ENCODE measurements around the gene KNSTRN.

The KNSTRN gene

DNA sequence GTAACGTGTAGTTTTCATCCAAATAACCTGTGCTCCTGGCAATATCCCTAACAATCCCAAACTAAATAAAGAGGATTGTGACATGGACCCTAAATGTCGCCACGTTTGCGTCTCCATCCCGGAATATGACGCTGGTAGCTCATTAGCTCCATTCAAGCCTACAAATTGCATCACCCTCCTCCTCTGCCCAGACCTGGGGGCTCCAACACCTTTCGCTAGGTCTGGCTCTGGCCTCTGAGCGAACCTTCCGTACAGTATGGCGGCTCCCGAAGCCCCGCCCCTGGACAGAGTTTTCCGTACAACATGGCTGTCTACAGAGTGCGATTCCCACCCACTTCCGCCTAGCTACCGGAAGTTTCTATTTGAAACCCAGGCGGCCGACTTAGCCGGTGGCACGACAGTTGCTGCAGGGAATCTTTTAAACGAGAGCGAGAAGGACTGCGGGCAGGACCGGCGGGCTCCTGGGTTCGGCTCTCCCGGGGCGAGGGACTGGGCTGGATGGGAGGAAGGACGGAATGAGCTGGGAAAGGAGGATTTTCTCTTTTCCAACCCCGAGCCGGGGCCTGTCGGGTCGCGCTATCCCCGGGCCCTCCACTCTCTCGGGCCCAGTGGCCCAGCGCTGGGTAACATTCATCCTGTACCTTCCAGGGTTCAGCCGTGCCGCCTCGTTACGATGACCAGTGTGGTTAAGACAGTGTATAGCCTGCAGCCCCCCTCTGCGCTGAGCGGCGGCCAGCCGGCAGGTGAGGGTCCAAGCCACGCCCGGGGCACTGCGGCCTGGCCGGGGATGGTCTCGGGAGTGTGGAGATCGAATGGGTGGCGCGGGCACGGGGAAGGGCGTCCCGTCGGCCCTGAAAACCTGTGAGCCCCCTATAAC, at the start of gene KNSTRN:
TSS of gene KNSTRN (plus strand) at position 142 of the 877 bp plus-strand sequence. CDS start at position 257, 115 bp downstream.
- no peak for TF ChIP-seq ZNF274 (IDR thresholded peaks at IDR 0.05; ENCODE audit: low read depth, low read length)

GRCh38 chr15:40333922-40334492, 48.5 kb upstream of the KNSTRN start:
- H3K4me3 ChIP-seq (ENCODE audit: low read length), result no peak overlapping the region
- TF ChIP-seq ZNF274 (IDR thresholded peaks at IDR 0.05; ENCODE audit: low read depth, low read length), result no peak

More for the DNA sequence above, at the start of gene KNSTRN:
- peak within 1 kb of the TSS; percentile 87 for H3K4me3 ChIP-seq (ENCODE audit: low read length)

- no peak overlapping the region for H3K4me3 ChIP-seq (ENCODE audit: low read length)
- no peak for TF ChIP-seq ZNF274 (IDR thresholded peaks at IDR 0.05; ENCODE audit: low read depth, low read length)
Measured at GRCh38 chr15:40334541-40334940, 48.0 kb upstream of the KNSTRN start.

DNA sequence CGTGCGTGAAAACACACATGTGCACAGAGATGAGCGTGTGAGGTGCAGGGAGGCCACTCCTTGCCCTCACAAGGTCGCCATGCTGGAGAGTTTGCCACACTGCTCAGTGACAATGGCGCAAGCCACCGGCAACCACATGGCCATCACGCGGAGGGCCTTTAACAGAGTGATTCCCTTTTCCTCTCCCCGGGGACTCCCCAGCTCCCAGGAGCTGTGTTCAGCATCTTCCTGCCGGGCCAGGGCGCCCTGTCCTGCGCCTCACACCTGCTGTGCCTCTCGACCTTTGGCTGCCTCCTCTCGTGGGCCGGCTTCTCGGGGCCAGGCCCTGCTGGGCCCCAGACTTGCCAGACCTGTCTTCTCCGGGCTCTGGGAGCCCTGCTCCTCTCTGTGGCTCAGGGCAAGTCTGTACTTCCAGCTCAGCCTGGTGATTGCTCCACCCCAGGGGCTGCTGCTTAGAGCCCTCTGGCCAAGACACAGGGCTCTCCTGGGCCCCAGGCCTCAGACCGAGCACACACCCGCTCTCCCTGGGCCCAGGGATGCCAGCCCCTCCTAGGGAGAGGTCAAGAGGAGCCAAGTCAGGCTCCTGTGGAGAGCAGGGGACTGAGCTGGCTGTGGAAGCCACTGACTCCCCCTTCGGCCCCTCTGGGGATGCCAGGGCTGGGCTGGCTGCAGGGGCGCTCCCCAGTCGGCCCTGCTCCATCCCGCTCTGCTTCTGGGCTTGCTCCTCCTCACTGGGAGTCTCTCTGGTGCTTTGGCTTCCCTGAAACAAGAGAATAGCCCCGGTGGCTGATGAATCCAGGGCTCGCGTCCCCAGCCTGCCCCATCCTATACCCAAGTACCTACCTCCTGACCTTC, 47.4 kb upstream of the KNSTRN start:
- no peak for TF ChIP-seq ZNF274 (IDR thresholded peaks at IDR 0.05; ENCODE audit: low read depth, low read length)
- no peak overlapping the region for H3K4me3 ChIP-seq (ENCODE audit: low read length)

DNA sequence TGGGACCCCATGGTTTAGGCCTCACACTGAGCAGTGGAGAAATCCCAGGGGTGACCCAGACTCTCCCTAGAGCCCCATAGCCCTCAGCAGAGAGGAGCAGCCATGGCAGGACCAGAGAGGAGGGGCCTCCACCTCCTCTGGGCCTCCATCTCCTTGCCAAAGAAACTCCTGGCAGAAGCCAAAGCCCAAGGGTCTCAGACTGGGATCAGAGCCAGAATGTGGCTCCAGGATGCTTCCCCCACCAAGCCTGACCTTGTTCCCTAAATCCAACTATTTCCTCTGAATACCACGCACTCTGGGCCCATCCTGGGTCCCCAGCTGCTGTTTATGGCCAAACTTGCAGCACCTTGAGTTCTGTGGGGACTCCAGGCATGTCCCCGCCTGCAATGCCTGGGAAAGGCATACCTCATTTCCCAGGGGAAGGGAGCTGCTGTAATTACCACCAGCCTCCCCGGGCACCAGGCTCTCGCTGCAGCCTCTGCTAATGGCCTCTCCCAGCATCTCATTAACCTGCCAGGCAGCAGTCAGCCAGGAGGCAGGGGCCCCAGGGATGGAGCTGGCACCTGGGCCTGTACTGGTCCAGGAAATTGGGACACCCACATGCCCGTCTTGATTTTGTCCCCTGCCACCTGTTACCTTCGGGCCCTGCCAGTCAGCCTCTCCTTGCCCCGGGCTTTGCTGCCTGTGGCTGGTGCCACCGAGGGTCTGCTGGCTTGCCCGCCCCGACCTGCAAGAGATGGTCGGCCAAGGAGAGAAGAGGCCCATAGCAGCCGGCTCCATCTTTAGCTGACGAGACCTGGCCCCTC, 46.4 kb upstream of the KNSTRN start:
- no peak overlapping the region for H3K4me3 ChIP-seq (ENCODE audit: low read length)
- TF ChIP-seq ZNF274 (IDR thresholded peaks at IDR 0.05; ENCODE audit: low read depth, low read length), result no peak

- TF ChIP-seq ZNF274 (IDR thresholded peaks at IDR 0.05; ENCODE audit: low read depth, low read length), result no peak
- H3K4me3 ChIP-seq (ENCODE audit: low read length), result no peak overlapping the region
Measured at GRCh38 chr15:40336744-40337122, 45.8 kb upstream of the KNSTRN start.

GRCh38 chr15:40337597-40337996, 44.9 kb upstream of the KNSTRN start:
- no peak for TF ChIP-seq ZNF274 (IDR thresholded peaks at IDR 0.05; ENCODE audit: low read depth, low read length)
- H3K4me3 ChIP-seq (ENCODE audit: low read length), result no peak overlapping the region

- no peak for TF ChIP-seq ZNF274 (IDR thresholded peaks at IDR 0.05; ENCODE audit: low read depth, low read length)
- no peak overlapping the region for H3K4me3 ChIP-seq (ENCODE audit: low read length)
Measured at GRCh38 chr15:40338041-40338657, 44.4 kb upstream of the KNSTRN start.

DNA sequence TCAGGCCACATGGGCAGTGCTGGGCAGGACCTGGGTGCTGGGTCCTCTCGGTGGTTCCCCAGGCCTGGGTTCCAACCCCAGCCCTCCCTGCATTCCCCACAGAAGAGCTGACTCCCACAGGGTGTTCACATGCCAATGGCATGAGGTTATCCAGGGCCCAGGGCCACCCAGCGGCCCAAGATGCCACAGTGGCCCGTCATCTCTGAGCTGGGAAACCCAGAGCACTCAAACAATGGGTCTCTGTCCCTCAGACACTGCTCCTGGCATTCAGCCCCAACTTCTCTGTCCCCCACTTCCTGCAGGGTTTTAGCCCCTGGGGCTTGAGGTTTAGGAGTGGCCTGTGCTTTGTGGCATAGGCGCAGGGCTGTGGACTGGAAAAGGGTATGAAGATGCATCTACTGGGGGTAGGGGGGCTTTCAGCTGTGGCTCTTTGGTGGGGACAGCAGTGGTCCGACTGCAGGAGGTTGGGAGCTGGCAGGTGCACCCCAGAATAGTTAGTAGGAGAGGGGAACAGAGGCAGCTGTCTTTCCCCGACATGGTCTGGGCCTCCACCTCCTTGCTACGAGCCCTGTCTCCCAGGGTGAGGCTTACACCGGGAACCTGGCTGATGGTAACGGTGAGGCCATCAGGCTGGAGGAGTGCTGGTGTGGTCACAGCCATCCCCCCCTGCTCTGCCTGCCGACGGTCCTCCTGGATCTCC, 43.5 kb upstream of the KNSTRN start:
- no peak for TF ChIP-seq ZNF274 (IDR thresholded peaks at IDR 0.05; ENCODE audit: low read depth, low read length)
- H3K4me3 ChIP-seq (ENCODE audit: low read length), result no peak overlapping the region

DNA sequence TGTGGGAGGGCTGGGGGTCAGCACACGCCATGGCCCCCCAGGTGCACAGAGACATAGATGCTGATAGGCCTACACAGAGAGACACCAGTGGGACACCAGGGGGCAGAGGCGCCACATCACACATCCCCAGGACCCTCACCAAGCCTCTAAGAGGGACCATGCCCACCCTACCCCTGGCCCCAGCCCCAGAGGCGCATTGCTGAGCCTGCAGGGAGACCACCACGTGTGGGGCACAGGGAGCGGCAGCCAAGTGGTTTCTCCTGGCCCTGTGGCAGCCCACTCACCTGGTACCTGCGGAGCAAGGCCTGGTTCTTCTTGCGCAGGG, 42.9 kb upstream of the KNSTRN start:
- TF ChIP-seq ZNF274 (IDR thresholded peaks at IDR 0.05; ENCODE audit: low read depth, low read length), result no peak

GRCh38 chr15:40340038-40340739, 42.3 kb upstream of the KNSTRN start:
- H3K4me3 ChIP-seq (ENCODE audit: low read length), result no peak overlapping the region
- no peak for TF ChIP-seq ZNF274 (IDR thresholded peaks at IDR 0.05; ENCODE audit: low read depth, low read length)

More for the DNA sequence above, 42.9 kb upstream of the KNSTRN start:
- H3K4me3 ChIP-seq (ENCODE audit: low read length), result no peak overlapping the region

DNA sequence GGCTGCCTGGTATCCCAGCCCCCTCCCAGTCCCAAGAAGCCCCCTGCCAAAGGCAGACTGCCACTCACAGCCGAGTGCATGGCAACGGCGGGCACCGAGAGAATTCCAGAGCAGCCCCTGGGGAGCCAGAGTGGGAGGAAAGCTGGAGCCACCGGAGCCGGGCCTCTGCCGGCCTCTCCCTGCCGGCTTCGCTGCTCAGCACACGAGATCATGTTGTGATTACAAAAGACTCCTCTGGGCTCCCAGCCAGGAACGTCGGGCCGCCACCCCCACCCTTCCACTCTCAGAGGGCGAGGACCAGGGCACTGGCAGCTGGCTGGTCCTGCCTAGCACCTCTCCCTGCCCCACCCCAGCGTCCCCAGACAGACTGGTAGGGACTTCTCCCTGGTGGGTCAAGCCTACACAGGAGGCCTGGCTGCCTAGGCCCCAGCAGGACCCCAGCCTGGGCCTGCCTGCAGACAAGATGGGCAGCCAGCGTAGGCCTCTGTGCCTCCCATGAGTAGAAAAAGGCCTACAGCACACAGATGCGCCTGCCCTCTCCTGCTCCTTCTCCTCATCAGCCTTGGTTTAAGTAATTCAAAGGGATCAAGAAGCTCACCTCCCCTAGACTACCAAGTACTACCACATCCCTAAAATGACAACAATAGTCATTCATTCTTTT, 41.7 kb upstream of the KNSTRN start, which contains the start of gene CCDC9B:
TSS of gene CCDC9B (minus strand) at position 200 of the 661 bp plus-strand sequence. CDS start at position 80, 120 bp downstream.
- TF ChIP-seq ZNF274 (IDR thresholded peaks at IDR 0.05; ENCODE audit: low read depth, low read length), result no peak
- no peak within 1 kb of the TSS for H3K4me3 ChIP-seq (ENCODE audit: low read length)
